Measurements from ENCODE around the gene DGKQ. TPM values are rescaled to one million over a fixed set of nuclear protein-coding genes. Genes with fewer than 3 reads are reported as not detected.

DGKQ gene
- total RNA-seq, 4 donors from 2014 or later: 3.2 to 5.2 (median 4.5) TPM

- H3K9me3 ChIP-seq: no peaks in the 10 kb centered on the region
- in situ Hi-C loops (cut with MboI; ENCODE audit: low sequenced_read_pairs in 4 of 4) (no loop called here), intact Hi-C loops (cut with DNase I; ENCODE audit: low total_unique reads) (no loop called here)
- H3K36me3 ChIP-seq: peaks cover 0 to 15% of the 10 kb centered on the region in 2 donors
- no peaks in the 10 kb centered on the region for H3K27me3 ChIP-seq
- ATAC-seq: no peak
- no peak overlapping the region for H3K27ac ChIP-seq
- H3K4me1 ChIP-seq: no peaks in the 10 kb centered on the region
- no peak overlapping the region for H3K4me3 ChIP-seq
- DNase-seq: peak in 1 of 2 donors; percentile 8
- no peak for TF ChIP-seq POLR2A (IDR thresholded peaks at IDR 0.05)
- TF ChIP-seq, protein P1, sequence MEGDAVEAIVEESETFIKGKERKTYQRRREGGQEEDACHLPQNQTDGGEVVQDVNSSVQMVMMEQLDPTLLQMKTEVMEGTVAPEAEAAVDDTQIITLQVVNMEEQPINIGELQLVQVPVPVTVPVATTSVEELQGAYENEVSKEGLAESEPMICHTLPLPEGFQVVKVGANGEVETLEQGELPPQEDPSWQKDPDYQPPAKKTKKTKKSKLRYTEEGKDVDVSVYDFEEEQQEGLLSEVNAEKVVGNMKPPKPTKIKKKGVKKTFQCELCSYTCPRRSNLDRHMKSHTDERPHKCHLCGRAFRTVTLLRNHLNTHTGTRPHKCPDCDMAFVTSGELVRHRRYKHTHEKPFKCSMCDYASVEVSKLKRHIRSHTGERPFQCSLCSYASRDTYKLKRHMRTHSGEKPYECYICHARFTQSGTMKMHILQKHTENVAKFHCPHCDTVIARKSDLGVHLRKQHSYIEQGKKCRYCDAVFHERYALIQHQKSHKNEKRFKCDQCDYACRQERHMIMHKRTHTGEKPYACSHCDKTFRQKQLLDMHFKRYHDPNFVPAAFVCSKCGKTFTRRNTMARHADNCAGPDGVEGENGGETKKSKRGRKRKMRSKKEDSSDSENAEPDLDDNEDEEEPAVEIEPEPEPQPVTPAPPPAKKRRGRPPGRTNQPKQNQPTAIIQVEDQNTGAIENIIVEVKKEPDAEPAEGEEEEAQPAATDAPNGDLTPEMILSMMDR (IDR thresholded peaks at IDR 0.05 in 4 of 5, conservative IDR thresholded peaks at IDR 0.05 in 1 of 5): no peak
These were observed 13.8 kb downstream of the DGKQ start for GRCh38 chr4:959338-960139.

DNA sequence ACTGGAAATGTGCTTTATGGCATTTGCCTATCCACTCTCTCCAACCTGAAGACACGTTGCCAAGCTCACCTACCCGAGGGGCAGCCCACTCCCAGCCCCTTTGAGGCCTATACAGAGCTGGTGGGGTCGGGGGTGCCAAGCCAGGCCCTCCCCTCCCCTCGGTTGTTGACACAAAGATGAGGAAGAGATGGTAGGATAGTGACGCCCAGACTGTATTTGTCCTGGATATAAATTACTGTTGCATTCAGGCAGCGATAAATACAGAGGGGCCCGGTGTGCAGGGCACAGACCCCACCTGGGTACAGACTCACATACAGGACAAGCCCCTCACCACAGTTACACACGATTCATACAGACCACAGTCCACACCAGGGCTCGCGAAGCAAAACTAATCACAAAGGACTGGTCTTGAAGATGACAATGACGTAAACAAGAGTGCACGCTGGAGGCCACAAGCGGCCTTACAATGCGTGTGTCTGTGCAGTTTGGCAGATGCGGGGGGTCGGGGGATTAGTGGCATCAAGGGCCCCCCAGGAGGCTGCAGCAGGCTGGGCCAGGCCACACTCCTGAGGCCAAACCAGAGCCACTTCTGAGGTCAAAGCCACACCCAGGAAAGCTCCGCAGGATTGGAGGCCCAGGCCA lies 14.6 kb downstream of the DGKQ start:
- in situ Hi-C loops (cut with MboI; ENCODE audit: low sequenced_read_pairs in 4 of 4): no loop called here
- Histone ChIP-seq H3K27me3 (no peaks in the 10 kb centered on the region), H3K4me3 (no peak overlapping the region), H3K9me3 (no peaks in the 10 kb centered on the region), H3K27ac (no peak overlapping the region), H3K4me1 (no peaks in the 10 kb centered on the region), H3K36me3 (peaks cover 0 to 15% of the 10 kb centered on the region in 2 donors)
- TF ChIP-seq, protein P1 (IDR thresholded peaks at IDR 0.05 in 4 of 5, conservative IDR thresholded peaks at IDR 0.05 in 1 of 5): no peak
- no peak for TF ChIP-seq POLR2A (IDR thresholded peaks at IDR 0.05)
- intact Hi-C loops (cut with DNase I; ENCODE audit: low total_unique reads): no loop called here
- ATAC-seq (no peak), DNase-seq (no peak)

DNA sequence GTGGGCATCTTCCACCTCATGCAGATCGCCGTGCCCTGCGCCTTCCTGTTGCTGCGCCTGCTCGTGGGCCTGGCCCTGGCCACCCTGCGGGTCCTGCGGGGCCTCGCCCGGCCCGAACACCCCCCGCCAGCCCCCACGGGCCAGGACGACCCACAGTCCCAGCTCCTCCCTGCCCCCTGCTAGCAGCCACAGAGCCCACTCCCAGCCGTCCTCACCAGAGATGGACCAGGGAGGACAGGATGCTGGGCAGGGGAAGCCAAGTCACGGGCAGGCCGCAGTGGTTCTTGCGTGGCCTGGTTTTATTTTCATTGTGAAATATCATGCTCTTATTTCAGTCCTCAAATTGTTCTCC lies 15.1 kb downstream of the DGKQ start:
- Histone ChIP-seq H3K4me3 (no peak overlapping the region), H3K9me3 (no peaks in the 10 kb centered on the region), H3K27ac (no peak overlapping the region), H3K4me1 (no peaks in the 10 kb centered on the region), H3K27me3 (no peaks in the 10 kb centered on the region), H3K36me3 (peaks cover 0 to 15% of the 10 kb centered on the region in 2 donors)
- TF ChIP-seq, protein P1 (IDR thresholded peaks at IDR 0.05 in 4 of 5, conservative IDR thresholded peaks at IDR 0.05 in 1 of 5): no peak
- TF ChIP-seq POLR2A (IDR thresholded peaks at IDR 0.05): no peak
- DNase-seq: no peak
- in situ Hi-C loops (cut with MboI; ENCODE audit: low sequenced_read_pairs in 4 of 4): no loop called here
- ATAC-seq: no peak
- intact Hi-C loops (cut with DNase I; ENCODE audit: low total_unique reads): no loop called here

GRCh38 chr4:957581-958313 lies 15.6 kb downstream of the DGKQ start:
- H3K27me3 ChIP-seq: no peaks in the 10 kb centered on the region
- DNase-seq (no peak), ATAC-seq (no peak)
- H3K4me3 ChIP-seq: no peak overlapping the region
- H3K36me3 ChIP-seq: peaks cover 0 to 15% of the 10 kb centered on the region in 2 donors
- TF ChIP-seq POLR2A (IDR thresholded peaks at IDR 0.05): no peak
- TF ChIP-seq, protein P1 (IDR thresholded peaks at IDR 0.05 in 4 of 5, conservative IDR thresholded peaks at IDR 0.05 in 1 of 5): no peak
- no peak overlapping the region for H3K27ac ChIP-seq
- H3K4me1 ChIP-seq: no peaks in the 10 kb centered on the region
- H3K9me3 ChIP-seq: no peaks in the 10 kb centered on the region
- intact Hi-C loops (cut with DNase I; ENCODE audit: low total_unique reads) (no loop called here), in situ Hi-C loops (cut with MboI; ENCODE audit: low sequenced_read_pairs in 4 of 4) (no loop called here)

Measured in gastrocnemius medialis (tissue), 4 donors.